Inferior parietal cortex (tissue), 1 donor: ENCODE results near the gene EIF2AK3.
A peak's percentile ranks its signal among the peaks of the same experiment; 100 is the strongest.
"Not testable (repeated sequence)": the region's sequence is repeated elsewhere in the genome, so short reads cannot be mapped to it uniquely, and the experiment has no call there.

Experiments used
- DNase-seq: peaks from one replicate; pipeline ENCODE4 v3.0.0-alpha.2; 2016; ENCODE audit errors: extremely low spot score

EIF2AK3 gene

GRCh38 chr2:88596141-88596830 lies 31.0 kb downstream of the EIF2AK3 start:
- DNase-seq, result no peak

DNA sequence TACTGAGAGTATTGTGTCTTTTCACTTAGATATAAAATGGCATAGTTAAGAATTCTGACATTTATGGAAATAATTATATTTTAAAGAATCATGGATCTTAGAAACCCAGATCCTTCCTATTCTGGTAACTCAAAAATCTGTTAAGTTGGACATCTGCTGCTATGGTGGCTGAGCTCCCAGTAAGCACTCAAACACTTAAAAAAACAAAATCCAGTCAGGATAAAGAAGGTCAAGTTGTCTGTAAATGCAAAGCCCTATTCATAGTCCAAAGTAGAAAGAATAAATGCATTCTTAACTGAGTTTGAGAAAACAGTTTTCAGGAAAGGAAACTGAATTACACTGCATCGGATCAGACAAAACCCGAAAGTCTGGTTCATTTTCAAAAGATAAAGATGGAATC lies 35.6 kb downstream of the EIF2AK3 start:
- DNase-seq, result no peak

DNA sequence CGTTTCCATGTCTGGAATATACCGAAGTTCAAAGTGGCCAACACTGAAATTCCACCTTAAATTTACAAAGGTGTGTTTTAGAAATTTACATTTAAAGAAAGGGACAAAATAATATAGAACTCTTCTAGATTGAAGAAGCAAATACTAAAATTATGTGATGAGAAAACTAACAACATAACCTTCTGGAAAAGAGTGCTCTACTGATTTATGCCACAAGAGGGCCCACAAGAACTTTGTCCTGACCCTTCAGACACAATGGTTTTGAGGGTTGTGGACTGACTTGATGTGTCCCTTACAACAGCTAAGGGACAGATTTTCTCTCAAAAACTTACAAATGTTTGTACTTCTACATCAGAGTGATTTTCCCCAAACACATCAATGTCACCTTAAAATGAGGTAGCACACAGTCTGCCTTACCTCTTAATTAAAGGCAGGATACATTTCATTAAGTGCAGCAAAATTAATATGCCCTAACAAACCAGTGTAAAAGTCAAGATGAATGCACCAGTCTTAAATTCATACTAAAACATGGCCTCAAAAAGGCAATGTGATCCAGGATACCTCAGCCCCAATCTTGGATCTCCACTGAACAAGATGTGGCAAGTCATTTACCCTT lies 36.2 kb downstream of the EIF2AK3 start:
- DNase-seq, result peak; percentile 84

DNA sequence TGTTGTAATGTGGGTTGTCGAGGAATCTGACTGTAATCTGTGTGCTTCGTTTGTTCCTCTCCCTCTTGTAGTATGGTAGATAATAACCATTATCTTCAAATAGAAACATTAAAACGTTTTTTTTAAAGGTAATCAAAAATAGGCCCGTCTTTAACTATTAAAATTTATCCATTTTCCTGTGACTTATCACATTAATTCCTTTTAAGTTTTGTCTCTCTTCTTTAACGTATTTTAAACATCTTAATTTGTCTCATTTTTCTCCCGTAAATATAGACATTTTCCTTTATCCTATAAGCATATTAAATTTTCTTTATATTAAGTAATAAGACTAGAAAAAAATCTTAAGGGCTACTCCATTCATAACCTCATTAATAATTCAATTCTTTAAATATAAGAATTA lies 41.3 kb downstream of the EIF2AK3 start:
- DNase-seq, result no peak

DNA sequence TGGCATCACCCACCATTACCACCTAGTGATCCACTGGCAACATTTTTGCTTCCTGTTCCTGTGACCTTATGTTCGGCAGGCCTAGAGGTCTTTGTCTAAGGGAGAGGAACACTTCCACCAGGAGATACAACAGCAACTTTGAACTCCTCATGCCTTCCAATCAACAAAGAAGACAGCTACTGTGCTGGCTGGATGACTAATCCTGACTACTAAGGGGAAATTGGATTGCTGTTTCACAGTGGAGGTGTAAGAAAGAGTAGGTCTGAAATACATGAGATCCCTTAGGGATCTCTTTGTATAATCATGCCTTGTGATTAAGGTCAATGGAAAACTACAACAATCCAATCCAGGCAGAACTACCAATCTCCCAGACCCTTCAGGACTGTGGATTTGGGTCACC lies 45.2 kb downstream of the EIF2AK3 start:
- DNase-seq, result no peak

GRCh38 chr2:88580088-88580487 lies 47.2 kb downstream of the EIF2AK3 start:
- DNase-seq, result no peak

DNA sequence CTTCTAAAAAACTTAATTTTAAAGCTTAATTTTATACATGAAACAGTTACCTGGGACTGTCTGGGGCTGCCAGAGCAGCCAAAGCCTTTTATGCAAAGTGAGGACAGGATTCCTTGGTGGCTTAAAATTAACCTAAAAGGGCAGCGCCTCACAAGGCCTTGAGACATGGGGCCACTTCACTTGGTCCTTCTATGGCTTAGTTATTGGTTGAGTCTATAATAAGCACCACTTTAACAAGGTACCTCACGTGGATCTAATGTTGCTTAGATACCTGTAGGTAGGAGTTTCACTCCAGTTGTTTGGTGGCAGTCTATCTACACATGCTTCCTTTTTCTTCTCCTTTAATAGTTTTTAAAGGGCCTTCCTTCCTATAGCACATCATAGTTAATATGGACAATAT lies 51.6 kb downstream of the EIF2AK3 start:
- DNase-seq, result no peak

DNA sequence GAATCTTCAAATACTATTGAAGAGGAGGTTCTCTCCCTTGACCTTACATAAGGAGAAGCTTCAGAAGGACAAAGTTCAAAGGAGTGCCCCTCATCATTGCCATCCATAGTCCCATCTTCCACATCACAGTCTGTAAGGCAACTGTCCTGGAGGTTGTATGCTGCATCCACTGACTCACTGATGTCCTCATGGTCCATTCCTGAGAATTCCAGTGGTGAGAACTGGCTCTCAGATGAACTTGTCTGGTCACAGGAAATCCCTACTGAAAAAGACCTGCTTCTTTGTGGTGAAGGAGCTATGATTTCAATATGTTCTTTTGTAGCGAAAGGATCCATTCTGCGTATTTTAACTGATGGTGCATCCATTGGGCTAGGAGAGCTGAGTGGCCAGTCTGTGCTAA lies 52.2 kb downstream of the EIF2AK3 start:
- DNase-seq, result no peak

- no peak for DNase-seq
These were observed 52.8 kb downstream of the EIF2AK3 start for GRCh38 chr2:88574445-88574844.

GRCh38 chr2:88568179-88568578 lies 59.1 kb downstream of the EIF2AK3 start:
- DNase-seq, result no peak

DNA sequence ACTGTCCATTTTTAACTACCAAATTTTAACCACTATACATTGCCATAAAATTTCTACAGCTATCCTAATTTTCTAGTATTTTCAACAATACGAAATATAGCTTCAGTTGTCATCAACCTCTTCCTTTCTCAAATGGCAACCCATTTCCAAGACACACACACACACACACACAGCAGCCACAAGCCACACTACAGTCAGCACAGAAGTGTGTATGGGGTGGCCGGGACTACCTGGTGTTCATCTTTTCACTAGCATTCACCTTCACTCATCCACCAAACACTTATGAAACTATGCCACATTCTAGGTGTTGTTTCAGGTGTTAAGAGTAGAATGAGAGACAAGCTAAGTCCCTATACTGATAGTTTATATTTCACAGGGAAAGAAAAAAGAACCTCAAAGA lies 62.9 kb downstream of the EIF2AK3 start:
- DNase-seq, result no peak

DNA sequence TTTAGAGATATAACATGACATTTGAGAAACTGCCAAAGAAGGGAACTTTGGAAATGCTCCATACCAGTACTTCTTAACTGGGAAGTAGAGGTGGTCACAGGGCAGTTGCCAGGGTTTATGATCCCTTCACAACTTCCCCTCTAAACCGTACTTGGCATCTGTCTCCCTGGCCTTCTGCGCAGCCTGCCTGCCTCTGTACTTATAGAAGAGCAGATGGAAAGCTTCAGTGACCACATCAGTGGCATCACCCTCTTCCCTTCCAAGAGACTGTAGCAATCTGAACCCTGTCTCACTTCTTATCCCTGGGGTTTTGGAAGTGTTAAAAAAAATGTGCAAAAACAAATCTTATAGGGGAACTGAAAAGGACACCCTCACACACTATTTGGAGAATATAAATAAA lies 64.1 kb downstream of the EIF2AK3 start:
- no peak for DNase-seq

GRCh38 chr2:88561646-88562388 lies 65.4 kb downstream of the EIF2AK3 start:
- no peak for DNase-seq

- no peak for DNase-seq
These were observed 66.5 kb downstream of the EIF2AK3 start for GRCh38 chr2:88560619-88561307.

- no peak for DNase-seq
These were observed 70.0 kb downstream of the EIF2AK3 start for GRCh38 chr2:88557290-88557689.

DNA sequence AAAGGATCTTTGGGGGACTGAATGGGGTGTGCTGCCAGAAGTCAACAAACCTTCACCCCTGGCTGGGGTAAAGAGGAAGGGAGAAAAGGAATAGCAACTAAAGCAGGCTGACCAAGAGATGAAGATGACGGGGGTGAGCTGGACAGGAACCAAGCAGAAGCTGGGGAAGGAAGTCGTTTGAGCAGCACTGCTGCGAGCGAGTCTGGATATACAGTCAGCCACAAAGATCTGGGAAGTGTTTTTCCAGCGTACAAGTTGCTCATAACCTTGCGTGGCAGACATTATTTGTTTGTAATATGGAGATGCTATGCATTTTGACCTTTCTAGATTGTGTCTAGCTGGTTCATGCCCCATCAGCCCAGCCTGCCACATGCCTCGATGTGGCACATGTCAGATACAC lies 71.2 kb downstream of the EIF2AK3 start:
- DNase-seq, result no peak

DNA sequence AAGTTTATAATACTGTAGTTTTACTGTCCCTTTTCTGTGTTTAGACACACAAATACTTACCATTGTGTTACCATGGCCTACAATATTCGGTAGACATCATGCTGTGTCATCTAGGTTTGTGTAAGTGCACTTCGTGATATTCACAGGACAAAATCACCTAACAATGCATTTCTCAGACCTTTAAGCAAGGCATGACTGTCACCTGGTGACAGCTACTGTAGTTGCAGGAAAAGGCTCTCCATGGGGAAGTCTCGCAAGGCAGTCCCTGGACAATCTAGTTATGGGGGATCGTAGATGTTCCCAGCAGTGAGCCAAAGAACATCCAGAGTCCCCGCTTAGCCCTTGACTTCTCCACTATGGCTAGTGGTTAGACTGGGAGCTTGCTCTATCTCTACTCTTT lies 73.1 kb downstream of the EIF2AK3 start:
- no peak for DNase-seq

- DNase-seq, result no peak
These were observed 77.5 kb downstream of the EIF2AK3 start for GRCh38 chr2:88549616-88550292.

- DNase-seq, result not testable (repeated sequence)
These were observed 81.0 kb downstream of the EIF2AK3 start for GRCh38 chr2:88546291-88546690.

DNA sequence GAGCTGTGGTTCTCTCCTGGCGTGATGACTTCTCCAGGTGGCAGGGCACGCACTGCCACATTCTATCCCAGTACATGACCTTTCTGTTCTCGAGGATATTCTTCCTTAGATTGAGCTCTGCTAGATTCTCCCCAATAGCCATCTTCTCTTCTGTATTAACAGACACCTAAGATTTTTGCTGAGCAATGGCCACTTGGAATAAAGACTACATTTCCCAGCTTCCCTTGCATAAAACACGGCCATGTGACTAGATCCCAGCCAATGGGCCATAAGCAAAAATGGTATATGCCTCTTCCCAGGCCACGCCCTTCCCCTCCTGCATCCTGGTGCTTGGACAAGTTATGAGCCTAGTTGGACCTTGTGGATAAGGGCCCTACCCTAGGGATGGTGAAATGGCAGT lies 82.1 kb downstream of the EIF2AK3 start:
- no peak for DNase-seq

DNA sequence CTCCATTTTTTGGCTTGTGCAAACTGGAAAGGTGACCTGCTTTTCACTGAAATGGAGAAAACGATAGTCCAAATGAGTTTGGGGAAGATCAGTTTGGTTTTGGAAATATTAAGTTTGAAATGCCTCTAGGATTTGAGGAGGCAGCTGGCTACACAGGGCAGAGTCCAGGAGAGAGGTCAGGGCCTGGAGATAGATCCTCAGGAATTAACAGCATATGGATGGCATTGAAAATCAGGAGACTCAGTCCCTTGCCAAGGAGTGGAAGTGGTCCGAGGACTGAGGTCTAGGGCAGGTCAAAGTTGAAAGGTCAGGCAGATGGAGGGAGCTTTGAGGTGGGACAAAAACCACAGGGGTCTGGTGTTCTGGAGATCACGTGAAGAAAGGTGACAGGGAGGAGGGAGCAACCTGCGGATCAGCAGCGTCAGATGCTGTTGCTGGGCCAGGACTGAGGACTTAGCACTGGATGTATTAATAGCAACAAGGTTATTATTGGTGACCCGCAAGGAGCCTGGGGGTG lies 83.7 kb downstream of the EIF2AK3 start:
- no peak for DNase-seq

GRCh38 chr2:88542668-88543067 lies 84.6 kb downstream of the EIF2AK3 start:
- no peak for DNase-seq
